Lower lobe of right lung (tissue), 2 donors: ENCODE results near the gene CD247. TPM values are rescaled to one million over a fixed set of nuclear protein-coding genes. Genes with fewer than 3 reads are reported as not detected.

ENCODE experiments used
- ATAC-seq, 2 donors: fragments of 200-7000 bp; cut with Tn5 transposase; one replicate each; pipeline ENCODE4 v1.9.1; 2020 to 2022; ENCODE audit warnings: mild to moderate bottlenecking in 2 of 2, moderate library complexity in 2 of 2
- DNase-seq: peaks from one replicate; pipeline ENCODE4 v3.0.0-alpha.2; 2020
- H3K27ac ChIP-seq: fragments of 200-600 bp; one replicate; pipeline ENCODE4 v1.8.0; 2022
- H3K27me3 ChIP-seq: fragments of 200-600 bp; one replicate; pipeline ENCODE4 v1.8.0; 2022; ENCODE audit warnings: low read depth
- H3K36me3 ChIP-seq: fragments of 200-600 bp; one replicate; pipeline ENCODE4 v1.8.0; 2022; ENCODE audit warnings: mild to moderate bottlenecking
- H3K4me1 ChIP-seq: fragments of 200-600 bp; one replicate; pipeline ENCODE4 v1.8.0; 2022
- H3K4me3 ChIP-seq: fragments of 200-600 bp; one replicate; pipeline ENCODE4 v1.8.0; 2022; ENCODE audit warnings: mild to moderate bottlenecking
- H3K9me3 ChIP-seq: fragments of 200-600 bp; one replicate; pipeline ENCODE4 v1.8.0; 2022
- intact Hi-C: fragments of 100-400 bp; cut with DNase I; formaldehyde crosslinking; loops from one replicate; pipeline ENCODE4 v1.11.0; 2022
- total RNA-seq: library from RNA; stranded (reverse); fragmentation: NEBNext Ultra II Directional; extraction: Animal tissue kit (Norgen Biotek cat#: 25700); gene quantifications from one replicate; pipeline ENCODE4 v1.2.1, GENCODE V29; 2021
- TF ChIP-seq, protein P1 (sequence below): fragments of 200-600 bp; IDR thresholded peaks from one replicate; pipeline ENCODE4 v1.8.0; 2022; ENCODE audit warnings: antibody characterized with exemption, mild to moderate bottlenecking
- donor health status: DM: no; HTN: yes; CAD: no; lungs with severe emphysema.

Gene CD247
- total RNA-seq, 1 donor from 2014 or later, result 8.7 TPM

DNA sequence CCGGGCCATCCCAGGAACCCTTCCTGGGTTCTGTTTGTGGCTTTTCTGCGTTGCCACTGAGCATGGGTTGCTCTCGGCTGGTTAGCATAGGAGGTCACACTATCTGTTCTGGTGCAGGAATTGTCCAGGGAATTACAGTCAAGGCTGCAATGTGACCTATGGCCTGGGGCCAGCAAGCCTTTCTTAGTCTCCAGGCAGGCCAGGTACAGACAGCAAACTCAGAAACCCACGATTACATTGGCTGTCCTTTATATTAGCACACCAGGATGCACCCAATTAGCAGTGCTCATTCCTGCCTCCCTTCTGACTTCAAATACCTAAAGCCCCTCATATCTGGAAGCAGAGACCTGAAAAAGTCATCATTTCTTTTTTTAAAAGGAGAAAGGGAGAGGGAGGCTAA, 55.2 kb downstream of the CD247 start:
- Histone ChIP-seq H3K36me3 (no peaks in the 10 kb centered on the region), H3K4me1 (no peaks in the 10 kb centered on the region), H3K9me3 (no peaks in the 10 kb centered on the region), H3K4me3 (no peak overlapping the region), H3K27ac (no peak overlapping the region), H3K27me3 (no peaks in the 10 kb centered on the region)
- intact Hi-C loops, result no loop called here
- TF ChIP-seq, protein P1, sequence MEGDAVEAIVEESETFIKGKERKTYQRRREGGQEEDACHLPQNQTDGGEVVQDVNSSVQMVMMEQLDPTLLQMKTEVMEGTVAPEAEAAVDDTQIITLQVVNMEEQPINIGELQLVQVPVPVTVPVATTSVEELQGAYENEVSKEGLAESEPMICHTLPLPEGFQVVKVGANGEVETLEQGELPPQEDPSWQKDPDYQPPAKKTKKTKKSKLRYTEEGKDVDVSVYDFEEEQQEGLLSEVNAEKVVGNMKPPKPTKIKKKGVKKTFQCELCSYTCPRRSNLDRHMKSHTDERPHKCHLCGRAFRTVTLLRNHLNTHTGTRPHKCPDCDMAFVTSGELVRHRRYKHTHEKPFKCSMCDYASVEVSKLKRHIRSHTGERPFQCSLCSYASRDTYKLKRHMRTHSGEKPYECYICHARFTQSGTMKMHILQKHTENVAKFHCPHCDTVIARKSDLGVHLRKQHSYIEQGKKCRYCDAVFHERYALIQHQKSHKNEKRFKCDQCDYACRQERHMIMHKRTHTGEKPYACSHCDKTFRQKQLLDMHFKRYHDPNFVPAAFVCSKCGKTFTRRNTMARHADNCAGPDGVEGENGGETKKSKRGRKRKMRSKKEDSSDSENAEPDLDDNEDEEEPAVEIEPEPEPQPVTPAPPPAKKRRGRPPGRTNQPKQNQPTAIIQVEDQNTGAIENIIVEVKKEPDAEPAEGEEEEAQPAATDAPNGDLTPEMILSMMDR, result no peak
- ATAC-seq (no peak), DNase-seq (no peak)

DNA sequence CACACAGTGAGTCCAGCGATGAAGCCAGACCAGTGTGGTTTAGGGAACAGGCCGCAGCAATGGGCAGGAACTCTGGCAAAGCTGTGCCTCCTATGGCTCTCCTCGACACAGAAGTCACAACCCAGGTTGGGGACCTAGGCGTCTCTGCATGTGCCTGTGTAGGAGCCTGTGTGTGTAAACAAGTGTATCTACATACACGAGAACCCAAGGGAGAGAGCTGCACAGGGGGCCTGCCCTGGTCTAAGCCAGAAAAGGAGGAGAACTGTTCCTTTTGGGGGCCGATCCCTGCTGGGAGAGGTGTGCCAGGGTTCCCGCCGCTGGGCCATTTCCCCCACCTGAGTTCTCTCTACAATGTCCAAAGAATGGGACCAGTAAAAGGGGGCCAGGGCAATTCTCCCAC, 56.0 kb downstream of the CD247 start:
- intact Hi-C loops, result no loop called here

DNA sequence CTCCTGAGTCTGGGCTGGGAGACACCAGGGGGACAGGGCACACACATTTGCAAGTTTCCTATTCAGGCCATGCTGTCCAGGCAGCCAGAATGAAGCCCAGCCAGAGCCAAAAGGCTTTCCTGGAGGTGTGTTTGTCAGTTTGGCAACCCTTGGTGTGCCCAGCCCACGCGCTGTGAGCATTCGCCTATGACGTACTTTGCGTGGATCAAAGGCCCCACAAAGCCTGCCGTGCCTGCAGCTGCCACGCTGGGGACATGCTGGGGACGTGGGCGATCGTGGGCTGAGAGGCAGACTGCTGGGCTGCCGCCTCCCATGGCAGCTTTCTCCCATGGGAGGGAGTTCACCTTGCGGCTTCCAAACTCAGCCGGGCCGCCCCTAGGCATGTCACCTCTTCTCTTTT, 57.5 kb downstream of the CD247 start:
- intact Hi-C loops, result no loop called here
- Histone ChIP-seq H3K36me3 (no peaks in the 10 kb centered on the region), H3K4me3 (no peak overlapping the region), H3K27me3 (no peaks in the 10 kb centered on the region), H3K9me3 (no peaks in the 10 kb centered on the region), H3K27ac (no peak overlapping the region), H3K4me1 (peaks cover 4% of the 10 kb centered on the region)
- ATAC-seq (no peak), DNase-seq (no peak)
- TF ChIP-seq, protein P1, result no peak

More for the DNA sequence above, 56.0 kb downstream of the CD247 start:
- Histone ChIP-seq H3K4me3 (no peak overlapping the region), H3K27ac (no peak overlapping the region), H3K27me3 (no peaks in the 10 kb centered on the region), H3K36me3 (no peaks in the 10 kb centered on the region), H3K4me1 (no peaks in the 10 kb centered on the region), H3K9me3 (no peaks in the 10 kb centered on the region)
- TF ChIP-seq, protein P1, result no peak
- DNase-seq (no peak), ATAC-seq (no peak)

DNA sequence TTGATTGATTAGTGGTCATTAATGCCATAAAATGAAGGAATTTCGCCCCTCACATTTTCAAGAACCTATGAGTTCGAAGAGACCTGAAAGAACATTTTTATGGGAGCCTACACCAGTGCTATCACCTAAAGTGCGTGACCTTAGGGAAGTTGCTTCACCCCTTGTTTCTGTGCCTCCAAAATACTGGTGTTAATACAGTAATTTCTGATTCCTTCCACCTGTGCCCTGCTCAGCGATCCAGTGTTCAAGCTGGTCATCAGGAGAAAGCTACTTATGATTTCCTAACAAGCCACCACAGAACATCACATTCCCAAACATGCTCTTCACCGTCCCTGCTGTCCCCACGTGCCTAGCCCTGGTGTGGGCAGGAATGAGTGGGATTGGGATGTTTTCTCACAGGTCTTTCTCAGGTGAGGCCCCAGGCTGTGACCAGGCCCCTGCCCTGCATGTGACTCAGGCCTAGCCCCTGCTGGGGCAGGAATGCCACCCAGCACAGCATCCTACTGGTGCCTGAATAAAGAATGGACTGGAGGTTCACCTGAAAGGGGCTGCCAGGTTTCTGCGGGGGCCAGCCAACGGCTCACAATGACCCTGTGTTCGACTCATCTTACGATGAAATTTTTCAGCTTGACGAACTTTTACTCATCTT, 60.3 kb downstream of the CD247 start:
- no peak overlapping the region for H3K27ac ChIP-seq
- no peaks in the 10 kb centered on the region for H3K36me3 ChIP-seq
- DNase-seq (no peak), ATAC-seq (no peak)
- no peaks in the 10 kb centered on the region for H3K27me3 ChIP-seq
- no peak overlapping the region for H3K4me3 ChIP-seq
- peaks cover 12% of the 10 kb centered on the region for H3K4me1 ChIP-seq
- no peaks in the 10 kb centered on the region for H3K9me3 ChIP-seq
- TF ChIP-seq, protein P1, result no peak
- intact Hi-C loops, result no loop called here

DNA sequence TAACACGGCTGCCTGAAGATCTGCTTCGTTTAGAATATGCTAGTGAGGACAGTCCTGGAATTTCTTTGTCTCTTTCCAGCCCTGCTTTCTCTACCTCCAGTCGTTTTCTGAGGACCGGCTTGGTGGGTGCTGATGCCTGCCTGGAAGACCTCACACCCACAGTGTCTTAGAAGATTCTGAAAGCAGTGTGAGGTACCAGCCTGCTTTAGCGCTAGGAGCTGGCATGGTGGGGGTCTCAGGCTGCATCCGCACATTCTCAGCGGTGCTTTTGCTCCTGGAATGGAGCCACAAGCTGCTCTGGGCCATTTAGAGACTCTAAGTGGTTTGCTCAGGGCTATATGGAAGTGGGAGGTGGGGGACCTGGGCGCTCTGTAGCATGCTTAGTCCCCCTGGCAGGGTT, 61.4 kb downstream of the CD247 start:
- DNase-seq (no peak), ATAC-seq (no peak)
- no peaks in the 10 kb centered on the region for H3K9me3 ChIP-seq
- no peaks in the 10 kb centered on the region for H3K36me3 ChIP-seq
- intact Hi-C loops, result no loop called here
- peaks cover 12% of the 10 kb centered on the region for H3K4me1 ChIP-seq
- H3K27me3 ChIP-seq, result no peaks in the 10 kb centered on the region
- H3K27ac ChIP-seq, result no peak overlapping the region
- H3K4me3 ChIP-seq, result no peak overlapping the region
- TF ChIP-seq, protein P1, result no peak
